ENCODE data around the gene ZNF732.
A peak's percentile ranks its signal among the peaks of the same experiment; 100 is the strongest.
"Not testable (repeated sequence)": the region's sequence is repeated elsewhere in the genome, so short reads cannot be mapped to it uniquely, and the experiment has no call there.

The ZNF732 gene

DNA sequence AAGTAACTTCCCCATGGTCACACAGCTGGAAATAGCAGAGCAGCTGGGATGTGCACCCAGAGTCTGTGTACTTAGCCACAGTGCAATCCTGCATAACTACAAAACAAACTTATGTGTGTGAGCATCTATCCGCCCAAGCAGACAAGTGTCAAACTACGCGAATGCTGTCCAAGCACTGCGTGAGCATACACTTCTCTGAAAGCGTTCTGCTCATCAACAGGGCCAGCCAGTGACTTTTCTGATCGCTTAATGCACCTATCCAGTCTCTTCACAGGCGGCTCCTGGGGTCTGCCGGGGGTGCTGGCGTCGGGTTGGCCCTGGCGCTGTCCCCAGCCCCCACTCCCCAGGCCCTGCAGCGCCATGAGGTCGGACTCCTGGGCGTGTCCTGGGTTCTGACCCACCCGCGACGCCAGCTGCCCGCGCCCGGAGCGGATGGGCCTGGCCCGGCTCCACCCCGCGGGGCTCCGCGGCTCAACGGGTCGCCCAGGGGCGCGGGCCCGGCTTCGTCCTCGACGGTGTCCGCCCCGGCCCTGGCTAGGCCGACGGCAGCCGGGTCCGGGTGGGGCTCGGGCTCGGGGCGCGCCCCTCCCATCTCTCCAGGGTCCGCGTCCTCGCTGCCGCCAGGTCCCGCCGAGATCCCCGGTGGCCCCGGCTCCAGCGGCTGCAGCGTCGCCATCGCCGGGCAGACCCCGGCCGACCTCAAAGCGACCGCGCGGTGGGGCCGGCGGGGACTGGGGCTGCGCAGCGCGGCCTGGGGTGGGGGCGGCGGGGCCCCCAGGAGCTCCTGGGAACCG is 31.0 kb upstream of the ZNF732 start:
- TF ChIP-seq CTCF (IDR thresholded peaks at IDR 0.05; ENCODE audit: control insufficient read depth, insufficient read depth, low read depth, low read length, missing control alignments): no peak
- no peak for DNase-seq (ENCODE audit: low read depth)
- H3K4me3 ChIP-seq (ENCODE audit: control insufficient read depth, low read depth, low read length): peak overlapping the region; percentile 86

DNA sequence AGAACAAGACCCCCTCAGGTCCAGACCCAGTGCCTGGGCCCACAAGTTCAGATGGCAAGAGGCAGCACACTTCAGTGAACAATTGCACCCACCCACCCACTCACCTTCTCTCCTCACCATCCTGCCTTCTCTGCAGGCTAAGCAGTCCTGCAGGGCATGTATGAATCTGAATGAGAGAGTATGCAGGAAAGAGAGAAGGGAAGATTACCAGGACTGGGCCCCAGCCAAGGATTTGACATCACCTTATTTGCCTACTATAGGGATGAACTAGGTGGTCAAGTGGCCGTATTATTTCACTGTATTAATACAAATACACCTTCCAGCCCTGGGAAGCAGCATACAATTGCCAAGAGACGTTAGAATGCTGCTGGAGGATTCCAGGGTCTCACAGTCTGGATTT is 30.2 kb upstream of the ZNF732 start:
- no peak for DNase-seq (ENCODE audit: low read depth)
- H3K4me3 ChIP-seq (ENCODE audit: control insufficient read depth, low read depth, low read length): no peak overlapping the region
- TF ChIP-seq CTCF (IDR thresholded peaks at IDR 0.05; ENCODE audit: control insufficient read depth, insufficient read depth, low read depth, low read length, missing control alignments): no peak

DNA sequence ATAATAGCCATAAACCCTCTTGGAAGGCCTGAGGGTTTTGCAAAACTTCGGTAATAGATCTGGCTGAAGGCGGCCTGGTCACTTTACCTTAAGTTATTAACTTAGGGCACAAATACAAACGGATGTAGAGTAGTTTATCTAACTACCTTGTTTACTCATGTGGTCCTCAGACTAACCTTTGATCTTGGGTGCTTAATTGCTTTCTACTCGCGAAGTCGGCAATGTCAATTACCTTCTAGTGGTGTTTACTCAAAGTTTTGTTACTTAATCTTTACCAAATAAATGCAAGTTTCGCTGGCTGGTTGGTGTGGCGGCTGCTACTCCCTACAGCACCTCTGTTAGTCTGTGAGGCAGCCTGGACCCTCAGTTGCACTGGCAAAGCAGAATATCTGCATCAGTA is 23.5 kb upstream of the ZNF732 start:
- no peak overlapping the region for H3K4me3 ChIP-seq (ENCODE audit: control insufficient read depth, low read depth, low read length)
- no peak for TF ChIP-seq CTCF (IDR thresholded peaks at IDR 0.05; ENCODE audit: control insufficient read depth, insufficient read depth, low read depth, low read length, missing control alignments)
- no peak for DNase-seq (ENCODE audit: low read depth)

DNA sequence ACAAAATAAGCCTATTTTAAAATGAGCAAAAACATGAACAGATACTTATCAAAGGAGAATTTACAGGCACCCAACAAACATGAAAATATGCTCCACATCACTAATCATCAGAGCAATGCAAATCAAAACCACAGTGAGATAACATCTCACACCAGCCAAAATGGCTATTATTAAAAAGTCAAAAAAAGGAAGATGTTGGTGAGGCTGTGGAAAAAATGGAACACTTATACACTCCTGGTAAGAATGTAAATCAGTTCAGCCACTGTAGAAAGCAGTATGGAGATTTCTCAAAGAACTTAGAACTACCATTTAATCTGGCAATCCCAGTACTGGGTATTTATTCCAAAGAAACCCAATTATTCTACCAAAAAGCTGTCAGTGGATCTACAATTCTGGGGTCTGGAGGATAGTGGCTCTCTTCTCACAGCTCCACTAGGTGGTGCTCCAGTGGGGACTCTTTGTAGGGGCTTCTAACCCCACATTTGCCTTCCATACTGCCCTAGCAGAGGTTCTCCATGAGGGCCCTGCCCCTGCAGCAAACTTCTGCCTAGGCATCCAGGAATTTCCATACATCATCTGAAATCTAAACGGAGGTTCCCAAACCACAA is 9.1 kb upstream of the ZNF732 start:
- TF ChIP-seq CTCF (IDR thresholded peaks at IDR 0.05; ENCODE audit: control insufficient read depth, insufficient read depth, low read depth, low read length, missing control alignments): no peak
- no peak for DNase-seq (ENCODE audit: low read depth)

GRCh38 chr4:309807-310206 is 4.5 kb upstream of the ZNF732 start:
- no peak for DNase-seq (ENCODE audit: low read depth)
- no peak overlapping the region for H3K4me3 ChIP-seq (ENCODE audit: control insufficient read depth, low read depth, low read length)
- no peak for TF ChIP-seq CTCF (IDR thresholded peaks at IDR 0.05; ENCODE audit: control insufficient read depth, insufficient read depth, low read depth, low read length, missing control alignments)

More for the DNA sequence above, 9.1 kb upstream of the ZNF732 start:
- no peak overlapping the region for H3K4me3 ChIP-seq (ENCODE audit: control insufficient read depth, low read depth, low read length)

GRCh38 chr4:306551-306961 is 1.3 kb upstream of the ZNF732 start:
- no peak overlapping the region for H3K4me3 ChIP-seq (ENCODE audit: control insufficient read depth, low read depth, low read length)
- DNase-seq (ENCODE audit: low read depth): no peak
- TF ChIP-seq CTCF (IDR thresholded peaks at IDR 0.05; ENCODE audit: control insufficient read depth, insufficient read depth, low read depth, low read length, missing control alignments): no peak

DNA sequence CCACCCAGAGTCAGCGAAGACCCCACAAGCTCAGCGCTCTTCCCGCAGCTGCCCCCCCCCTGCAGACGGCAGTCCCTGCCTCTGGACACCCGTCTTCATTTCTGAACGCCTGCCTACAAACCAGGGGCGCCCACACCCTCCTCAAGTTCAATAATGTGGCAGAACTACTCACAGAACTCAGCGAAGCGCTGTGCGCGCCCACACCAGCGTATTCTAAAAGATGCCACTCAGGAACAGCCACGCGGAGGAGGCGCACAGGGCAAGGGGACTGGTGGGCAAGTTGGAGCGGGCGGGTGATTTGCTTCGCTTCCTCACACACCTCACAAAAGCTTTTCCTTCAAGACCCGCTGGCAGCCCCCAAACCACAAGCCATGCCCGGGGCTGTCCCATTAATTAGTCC is 758 bp downstream of the ZNF732 start:
- not testable (repeated sequence) for DNase-seq (ENCODE audit: low read depth)
- peak overlapping the region; percentile 46 for H3K4me3 ChIP-seq (ENCODE audit: control insufficient read depth, low read depth, low read length)

Data from AG09309 (cell line).